Endothelial cell of umbilical vein (primary cell): ENCODE data around the gene NF2. TPM values are rescaled to one million over a fixed set of nuclear protein-coding genes. Genes with fewer than 3 reads are reported as not detected.

ENCODE experiments used
- BruUV-seq: library from RNA; stranded (reverse); fragments of 400-500 nt; replicated peaks from 2 replicates; lab custom pipeline; 2021; lab: Mats Ljungman, UMichigan
- CTCF ChIA-PET: fragments of 300-600, 350-600 bp; sonication (Branson Sonifier 250); formaldehyde crosslinking; loops from one replicate; lab custom pipeline; 2021; ENCODE audit warnings: antibody characterized with exemption, inconsistent platforms; lab: Charles Lee
- POLR2A ChIA-PET: fragments of 300-600, 350-600 bp; sonication (Branson Sonifier 250); formaldehyde crosslinking; loops from one replicate; lab custom pipeline; 2021; ENCODE audit warnings: antibody characterized with exemption, inconsistent platforms; lab: Charles Lee
- DNase-seq: peaks from one replicate; pipeline ENCODE4 v3.0.0-alpha.2; 2011; ENCODE audit warnings: low read depth, low spot score
- FAIRE-seq: peaks from 2 replicates; lab custom pipeline; 2011; peaks lifted over from hg19 to GRCh38; lab: Jason Lieb, UNC
- H2AFZ ChIP-seq: 2 replicates; pipeline ENCODE4 v1.6.0; 2012; ENCODE audit warnings: low read depth, low read length, control low read depth, inconsistent platforms
- H3K27ac ChIP-seq: 2 replicates; pipeline ENCODE4 v1.5.1; 2011; ENCODE audit warnings: low read depth, mild to moderate bottlenecking, control low read depth, low read length, moderate library complexity; ENCODE audit not compliant: insufficient read depth
- H3K27me3 ChIP-seq, 2 experiments: 2 replicates each; pipeline versions ENCODE4 v1.6.0 to v1.6.1; 2011; ENCODE audit warnings: low read length in 2 of 2, mixed read lengths in 1 of 2; ENCODE audit not compliant: control insufficient read depth in 2 of 2, insufficient read depth in 2 of 2
- H3K36me3 ChIP-seq, 2 experiments: 2 replicates in 1 of 2; 3 replicates in 1 of 2; pipeline ENCODE4 v1.5.1; 2011; ENCODE audit warnings: low read length in 2 of 2, mild to moderate bottlenecking in 1 of 2, moderate library complexity in 1 of 2; ENCODE audit not compliant: control insufficient read depth in 2 of 2, insufficient read depth in 2 of 2; ENCODE audit errors: extremely low read depth in 1 of 2
- H3K4me1 ChIP-seq: 3 replicates; pipeline ENCODE4 v1.5.1; 2011; ENCODE audit warnings: mild to moderate bottlenecking, low read length; ENCODE audit not compliant: control insufficient read depth, insufficient read depth; ENCODE audit errors: extremely low read depth
- H3K4me2 ChIP-seq: 2 replicates; pipeline ENCODE4 v1.6.1; 2011; ENCODE audit warnings: low read length, control low read depth, mixed read lengths; ENCODE audit not compliant: insufficient read depth
- H3K4me3 ChIP-seq, 3 experiments: fragments of 200-600 bp in 1 of 3; sonication (generic), shearing (Covaris generic) in 1 of 3; replicated peaks in 1 of 3; 2 replicates each; pipeline ENCODE4 v1.5.1; 2011 to 2016; ENCODE audit warnings: control low read depth in 3 of 3, low read length in 3 of 3, mild to moderate bottlenecking in 2 of 3, inconsistent platforms in 1 of 3, low read depth in 1 of 3, moderate library complexity in 1 of 3; ENCODE audit not compliant: insufficient read depth in 1 of 3
- H3K79me2 ChIP-seq: 2 replicates; pipeline ENCODE4 v1.6.0; 2012; ENCODE audit warnings: low read length, inconsistent platforms; ENCODE audit not compliant: control insufficient read depth, insufficient read depth
- H3K9ac ChIP-seq: replicated peaks from 2 replicates; pipeline ENCODE3; 2011; ENCODE audit warnings: low read length, control low read depth; ENCODE audit not compliant: insufficient read depth; ENCODE audit errors: extremely low read depth
- H3K9me1 ChIP-seq: replicated peaks from 3 replicates; pipeline ENCODE4 v1.6.0; 2011; ENCODE audit warnings: mild to moderate bottlenecking, low read length; ENCODE audit not compliant: control insufficient read depth, insufficient read depth; ENCODE audit errors: extremely low read depth
- H3K9me3 ChIP-seq: replicated peaks from 2 replicates; pipeline ENCODE4 v1.5.1; 2012; ENCODE audit warnings: low read length, inconsistent platforms; ENCODE audit not compliant: control insufficient read depth, insufficient read depth
- H4K20me1 ChIP-seq: replicated peaks from 2 replicates; pipeline ENCODE3; 2011; ENCODE audit warnings: mild to moderate bottlenecking, low read length; ENCODE audit not compliant: control insufficient read depth, insufficient read depth; ENCODE audit errors: extremely low read depth
- CTCF ChIP-seq, 2 donors: IDR thresholded peaks; 1 replicate in 1 of 2; 2 replicates in 1 of 2; pipeline ENCODE4 v1.5.1; 2011; ENCODE audit warnings: low read length in 2 of 2, mild to moderate bottlenecking in 2 of 2, moderate library complexity in 2 of 2, control low read depth in 1 of 2, inconsistent platforms in 1 of 2, low read depth in 1 of 2; ENCODE audit not compliant: insufficient read depth in 1 of 2; ENCODE audit errors: extremely low read depth in 1 of 2
- EZH2 ChIP-seq: IDR thresholded peaks from 2 replicates; pipeline ENCODE4 v1.6.1; 2012; ENCODE audit warnings: borderline replicate concordance, low read depth, mild to moderate bottlenecking, moderate library complexity, low read length, inconsistent platforms; ENCODE audit not compliant: severe bottlenecking
- FOS ChIP-seq: IDR thresholded peaks from 2 replicates; pipeline ENCODE4 v1.6.1; 2011; ENCODE audit warnings: mild to moderate bottlenecking, low read length, moderate library complexity, borderline replicate concordance; ENCODE audit not compliant: insufficient read depth
- GATA2 ChIP-seq: IDR thresholded peaks from 2 replicates; pipeline ENCODE4 v1.7.0; 2011; ENCODE audit warnings: low read depth, mild to moderate bottlenecking, moderate library complexity, mixed read lengths, low read length; ENCODE audit not compliant: insufficient read length, insufficient read depth
- JUN ChIP-seq: IDR thresholded peaks from 2 replicates; pipeline ENCODE4 v1.6.1; 2011; ENCODE audit warnings: borderline replicate concordance, low read depth; ENCODE audit not compliant: insufficient read length, insufficient read depth
- MYC ChIP-seq: IDR thresholded peaks from one replicate; pipeline ENCODE4 v1.6.1; 2011; ENCODE audit warnings: mild to moderate bottlenecking, low read depth, low read length
- POLR2A ChIP-seq: IDR thresholded peaks from 2 replicates; pipeline ENCODE4 v1.6.1; 2012; ENCODE audit warnings: low read depth, mild to moderate bottlenecking, control low read depth, low read length
- POLR2AphosphoS5 ChIP-seq: IDR thresholded peaks from 2 replicates; pipeline ENCODE4 v1.6.1; 2012; ENCODE audit warnings: low read depth, mild to moderate bottlenecking, control low read depth, low read length, moderate library complexity; ENCODE audit not compliant: insufficient read depth
- dilution Hi-C: fragments of 300-500 bp; cut with MboI; formaldehyde crosslinking; loops from one replicate; pipeline ENCODE4 v1.15.0; 2019; ENCODE audit warnings: low sequenced_read_pairs; ENCODE audit not compliant: extremely low pct_ligation_motif_present
- intact Hi-C: fragments of 100-400 bp; cut with micrococcal nuclease; formaldehyde crosslinking; loops from one replicate; pipeline ENCODE4 v1.10.0; 2022
- polyA plus RNA-seq, 4 experiments: library from polyadenylated mRNA; depleted of rRNA in 3 of 4; stranded (reverse) in 3 of 4; unstranded in 1 of 4; fragments of >200 nt; gene quantifications; 2 replicates each; pipeline versions ENCODE4 v1.2.1 to v1.2.3, GENCODE V29; 2011 to 2012; ENCODE audit warnings: missing spikeins in 1 of 4
- total RNA-seq: library from RNA; stranded (reverse); gene quantifications from 2 replicates; pipeline ENCODE4 v1.2.3, GENCODE V29; 2021
- TF ChIP-seq, protein P1 (sequence below): IDR thresholded peaks from 2 replicates; pipeline ENCODE4 v1.6.1; 2011; ENCODE audit not compliant: insufficient read depth, insufficient read length

NF2 gene
- total and polyA plus RNA-seq, 2 donors (not counting 3 experiments of a cell fraction or from before 2014, with no cell fraction given), result 27.8 to 115 TPM

- intact Hi-C loops, result loop anchor here (5.0 kb wide), 1 partner anchor 387 kb away; no protein-coding TSS in a partner anchor
- DNase-seq (no peak), FAIRE-seq (no peak)
- Histone ChIP-seq H3K9me3 (no peaks in the 10 kb centered on the region), H3K79me2 (no peaks in the 10 kb centered on the region), H3K4me1 (peaks cover 10% of the 10 kb centered on the region), H3K9ac (no peak overlapping the region), H3K4me2 (no peak overlapping the region), H3K27ac (no peak overlapping the region), H4K20me1 (no peaks in the 10 kb centered on the region), H3K9me1 (no peaks in the 10 kb centered on the region), H3K4me3 (no peak overlapping the region), H3K36me3 (peaks cover under 1 to 6% of the 10 kb centered on the region in 2 experiments), H3K27me3 (peaks cover 15% of the 10 kb centered on the region in 2 experiments), H2AFZ (no peak overlapping the region)
- ChIA-PET CTCF (interaction anchor here (0.6 to 2.8 kb wide), 8 partner anchors 11 to 389 kb away, joined by 3 to 30 read pairs (median 6); no protein-coding TSS in a partner anchor), POLR2A (no interaction called here)
- dilution Hi-C loops, result no loop called here
- no TSS peak for BruUV-seq
- TF ChIP-seq EZH2 (no peak), POLR2A (no peak), MYC (no peak), POLR2AphosphoS5 (no peak), JUN (no peak), CTCF (IDR thresholded peaks at IDR 0.05; ENCODE audit: extremely low read depth in 1 of 2, insufficient read depth in 1 of 2, low read depth in 1 of 2, low read length in 2 of 2) (no peak), FOS (no peak), GATA2 (no peak)
- TF ChIP-seq, protein P1, sequence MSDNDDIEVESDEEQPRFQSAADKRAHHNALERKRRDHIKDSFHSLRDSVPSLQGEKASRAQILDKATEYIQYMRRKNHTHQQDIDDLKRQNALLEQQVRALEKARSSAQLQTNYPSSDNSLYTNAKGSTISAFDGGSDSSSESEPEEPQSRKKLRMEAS, result no peak
Measured at GRCh38 chr22:29700206-29700899, 96.9 kb downstream of the NF2 start.
